Measurements from ENCODE around the gene VENTX. TPM values are rescaled to one million over a fixed set of nuclear protein-coding genes. Genes with fewer than 3 reads are reported as not detected.
"Not testable (repeated sequence)": the region's sequence is repeated elsewhere in the genome, so short reads cannot be mapped to it uniquely, and the experiment has no call there.

Gene VENTX
- total RNA-seq, 1 donor from 2014 or later, result 0.23 TPM

- Mint-ChIP-seq H3K4me3 (ENCODE audit: unreplicated experiment) (no peak overlapping the region), H3K4me1 (ENCODE audit: unreplicated experiment) (no peaks in the 10 kb centered on the region), H3K9me3 (ENCODE audit: unreplicated experiment) (no peaks in the 10 kb centered on the region), H3K36me3 (ENCODE audit: low read depth, unreplicated experiment) (peaks cover 3% of the 10 kb centered on the region), H3K27me3 (ENCODE audit: unreplicated experiment) (peaks cover 16% of the 10 kb centered on the region), H3K27ac (ENCODE audit: unreplicated experiment) (no peak overlapping the region)
- TF ChIP-seq CTCF (IDR thresholded peaks at IDR 0.05; ENCODE audit: unreplicated experiment), result no peak
- no peak for DNase-seq (ENCODE audit: low spot score)
These were observed 25.0 kb downstream of the VENTX start for GRCh38 chr10:133262696-133263095.

- H3K36me3 Mint-ChIP-seq (ENCODE audit: low read depth, unreplicated experiment), result peaks cover 3% of the 10 kb centered on the region
- no peak overlapping the region for H3K27ac Mint-ChIP-seq (ENCODE audit: unreplicated experiment)
- DNase-seq (ENCODE audit: low spot score), result no peak
- peaks cover 16% of the 10 kb centered on the region for H3K27me3 Mint-ChIP-seq (ENCODE audit: unreplicated experiment)
- no peaks in the 10 kb centered on the region for H3K4me1 Mint-ChIP-seq (ENCODE audit: unreplicated experiment)
- no peaks in the 10 kb centered on the region for H3K9me3 Mint-ChIP-seq (ENCODE audit: unreplicated experiment)
- no peak for TF ChIP-seq CTCF (IDR thresholded peaks at IDR 0.05; ENCODE audit: unreplicated experiment)
- no peak overlapping the region for H3K4me3 Mint-ChIP-seq (ENCODE audit: unreplicated experiment)
These were observed 26.0 kb downstream of the VENTX start for GRCh38 chr10:133263674-133264073.

- no peaks in the 10 kb centered on the region for H3K9me3 Mint-ChIP-seq (ENCODE audit: unreplicated experiment)
- peaks cover 3% of the 10 kb centered on the region for H3K36me3 Mint-ChIP-seq (ENCODE audit: low read depth, unreplicated experiment)
- H3K27ac Mint-ChIP-seq (ENCODE audit: unreplicated experiment), result no peak overlapping the region
- peaks cover 14% of the 10 kb centered on the region for H3K27me3 Mint-ChIP-seq (ENCODE audit: unreplicated experiment)
- DNase-seq (ENCODE audit: low spot score), result no peak
- TF ChIP-seq CTCF (IDR thresholded peaks at IDR 0.05; ENCODE audit: unreplicated experiment), result no peak
- no peaks in the 10 kb centered on the region for H3K4me1 Mint-ChIP-seq (ENCODE audit: unreplicated experiment)
- no peak overlapping the region for H3K4me3 Mint-ChIP-seq (ENCODE audit: unreplicated experiment)
These were observed 26.8 kb downstream of the VENTX start for GRCh38 chr10:133264461-133264860.

DNA sequence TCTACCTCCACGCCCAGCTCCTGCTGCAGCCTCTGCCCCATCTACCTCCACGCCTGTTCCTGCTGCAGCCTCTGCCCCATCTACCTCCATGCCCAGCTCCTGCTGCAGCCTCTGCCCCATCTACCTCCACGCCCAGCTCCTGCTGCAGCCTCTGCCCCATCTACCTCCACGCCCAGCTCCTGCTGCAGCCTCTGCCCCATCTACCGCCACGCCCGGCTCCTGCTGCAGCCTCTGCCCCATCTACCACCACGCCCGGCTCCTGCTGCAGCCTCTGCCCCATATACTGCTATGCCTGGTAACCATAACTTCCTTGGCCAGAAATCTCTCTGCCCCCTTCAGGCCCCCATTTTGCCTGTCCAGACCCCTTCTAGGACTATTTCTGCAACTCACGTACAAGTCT is 27.4 kb downstream of the VENTX start:
- H3K36me3 Mint-ChIP-seq (ENCODE audit: low read depth, unreplicated experiment), result not testable (repeated sequence)

GRCh38 chr10:133266056-133266795 is 28.6 kb downstream of the VENTX start:
- DNase-seq (ENCODE audit: low spot score), result no peak
- Mint-ChIP-seq H3K27ac (ENCODE audit: unreplicated experiment) (no peak overlapping the region), H3K27me3 (ENCODE audit: unreplicated experiment) (peaks cover 11% of the 10 kb centered on the region), H3K4me1 (ENCODE audit: unreplicated experiment) (no peaks in the 10 kb centered on the region), H3K4me3 (ENCODE audit: unreplicated experiment) (no peak overlapping the region), H3K36me3 (ENCODE audit: low read depth, unreplicated experiment) (peaks cover 3% of the 10 kb centered on the region), H3K9me3 (ENCODE audit: unreplicated experiment) (no peaks in the 10 kb centered on the region)
- TF ChIP-seq CTCF (IDR thresholded peaks at IDR 0.05; ENCODE audit: unreplicated experiment), result no peak

More for the DNA sequence above, 27.4 kb downstream of the VENTX start:
- H3K4me1 Mint-ChIP-seq (ENCODE audit: unreplicated experiment); H3K9me3 Mint-ChIP-seq (ENCODE audit: unreplicated experiment); H3K27ac Mint-ChIP-seq (ENCODE audit: unreplicated experiment); H3K4me3 Mint-ChIP-seq (ENCODE audit: unreplicated experiment); DNase-seq (ENCODE audit: low spot score): not testable (repeated sequence)
- peaks cover 14% of the 10 kb centered on the region for H3K27me3 Mint-ChIP-seq (ENCODE audit: unreplicated experiment)

Measured in endothelial cell (in vitro differentiated cells).